Measurements from ENCODE around the gene DRC7. TPM values are rescaled to one million over a fixed set of nuclear protein-coding genes. Genes with fewer than 3 reads are reported as not detected.

The DRC7 gene
- total and polyA plus RNA-seq, 9 of the 15 experiments (the other 6 are each of a cell fraction or from before 2014, with no cell fraction given), result 0.04 to 0.33 (median 0.12) TPM; not detected in 3

GRCh38 chr16:57658130-57658877, 36.3 kb upstream of the DRC7 start:
- in situ Hi-C loops (cut with MboI), result no loop called here
- H2AFZ ChIP-seq (ENCODE audit: low read depth, low read length), result no peak overlapping the region
- no TSS peak for BruUV-seq (replicated peaks)
- DNase-seq (ENCODE audit: extremely low read depth in 1 of 4, low spot score in 3 of 4) (no peak), ATAC-seq (no peak), FAIRE-seq (peak; percentile 56)
- ChIA-PET POLR2A (no interaction called here), CTCF (ENCODE audit: low intra/inter-chr PET ratio) (no interaction called here)
- H3K36me3 ChIP-seq (ENCODE audit: control insufficient read depth, insufficient read depth, low read length), result no peaks in the 10 kb centered on the region
- no peaks in the 10 kb centered on the region for H4K20me1 ChIP-seq (replicated peaks; ENCODE audit: control insufficient read depth, insufficient read depth, low read length)
- no peaks in the 10 kb centered on the region for H3K9me1 ChIP-seq (ENCODE audit: control insufficient read depth, insufficient read depth, low read length)
- H3K4me2 ChIP-seq (ENCODE audit: insufficient read depth, low read length), result no peak overlapping the region
- H3K9ac ChIP-seq (ENCODE audit: insufficient read depth in 1 of 2, low read depth in 2 of 2, low read length in 2 of 2), result 0 out of 4 replicates have a peak overlapping the region, but pooled peaks of 1 of the 2 experiments have one; percentile 36
- H3K27ac ChIP-seq (ENCODE audit: extremely low read depth, low read depth, low read length), result no peak overlapping the region
- intact Hi-C loops (cut with micrococcal nuclease), result loop anchor here (10.0 kb wide), 1 partner anchor 206 kb away; no protein-coding TSS in a partner anchor
- 18% methylated on average over 10 of the region's 10 CpGs for WGBS (ENCODE audit: insufficient coverage, low coverage, missing lambda C conversion rate)
- no peaks in the 10 kb centered on the region for H3K79me2 ChIP-seq (ENCODE audit: control insufficient read depth, insufficient read depth, low read length)
- peaks cover 3 to 5% of the 10 kb centered on the region in 2 experiments; a peak in 1 of 5 replicates for H3K27me3 ChIP-seq (ENCODE audit: control insufficient read depth in 2 of 2, insufficient read depth in 2 of 2, low read length in 2 of 2)
- no peaks in the 10 kb centered on the region for H3K9me3 ChIP-seq (replicated peaks; ENCODE audit: control insufficient read depth, insufficient read depth, low read depth, low read length)
- peaks cover 0 to 15% of the 10 kb centered on the region in 2 experiments; a peak in 1 of 5 replicates for H3K4me1 ChIP-seq (replicated peaks in 1 of 2; ENCODE audit: control insufficient read depth in 2 of 2, insufficient read depth in 2 of 2, low read length in 2 of 2)
- no peak overlapping the region for H3K4me3 ChIP-seq
- peak in 1 of 2 experiments; percentile 58; a peak in 2 of 4 replicates for TF ChIP-seq RCOR1 (IDR thresholded peaks at IDR 0.05; ENCODE audit: borderline replicate concordance in 1 of 2, low read depth in 2 of 2, low read length in 2 of 2)
- peak; percentile 95 for TF ChIP-seq BCOR (IDR thresholded peaks at IDR 0.05)
- no peak for TF ChIP-seq RFX1 (IDR thresholded peaks at IDR 0.05)
- TF ChIP-seq EP300 (IDR thresholded peaks at IDR 0.05; ENCODE audit: low read length), result no peak
- no peak for TF ChIP-seq KDM4B (IDR thresholded peaks at IDR 0.05; ENCODE audit: borderline replicate concordance in 2 of 2, low read depth in 1 of 2)
- TF ChIP-seq RBM25 (IDR thresholded peaks at IDR 0.05; ENCODE audit: low read depth, low read length, severe bottlenecking), result peak; percentile 94
- no peak for TF ChIP-seq SMAD2 (IDR thresholded peaks at IDR 0.05; ENCODE audit: low read depth, low read length)
- no peak for TF ChIP-seq KLF16 (IDR thresholded peaks at IDR 0.05)
- TF ChIP-seq ETV1 (tag; conservative IDR thresholded peaks at IDR 0.05; ENCODE audit: low read depth), result peak; percentile 71
- no peak for TF ChIP-seq CREM (IDR thresholded peaks at IDR 0.05; ENCODE audit: low read depth)
- no peak for TF ChIP-seq FIP1L1 (IDR thresholded peaks at IDR 0.05; ENCODE audit: low read depth, low read length, poor library complexity, severe bottlenecking)
- TF ChIP-seq TAF1 (IDR thresholded peaks at IDR 0.05; ENCODE audit: control insufficient read depth, extremely low read depth, insufficient read depth, low read length, severe bottlenecking), result no peak
- TF ChIP-seq HDAC2 (IDR thresholded peaks at IDR 0.05), result peak; percentile 70; the same call in 1 of the 2 replicates
- TF ChIP-seq TRIM28 (IDR thresholded peaks at IDR 0.05), result no peak
- no peak for TF ChIP-seq MEF2D (tag; conservative IDR thresholded peaks at IDR 0.05; ENCODE audit: low read depth)
- TF ChIP-seq ZFP36 (IDR thresholded peaks at IDR 0.05; ENCODE audit: low read depth, low read length, partially characterized antibody), result peak; percentile 88
- TF ChIP-seq ZBTB7A (IDR thresholded peaks at IDR 0.05; ENCODE audit: borderline replicate concordance, control insufficient read depth, low read depth, low read length), result no peak
- TF ChIP-seq ELF2 (CRISPR knock-in tag; IDR thresholded peaks at IDR 0.05), result no peak
- peak; percentile 83 for TF ChIP-seq ADNP (tag; IDR thresholded peaks at IDR 0.05)
- TF ChIP-seq CHCHD3 (CRISPR knock-in tag; IDR thresholded peaks at IDR 0.05), result no peak
- no peak for TF ChIP-seq FOSL1 (tag; conservative IDR thresholded peaks at IDR 0.05)
- TF ChIP-seq NONO (IDR thresholded peaks at IDR 0.05; ENCODE audit: low read depth in 2 of 2, low read length in 1 of 2), result no peak
- peak; percentile 67 to 80 for TF ChIP-seq KDM1A (IDR thresholded peaks at IDR 0.05)
- peak; percentile 70 for TF ChIP-seq BRD9 (IDR thresholded peaks at IDR 0.05; ENCODE audit: low read depth, partially characterized antibody)
- TF ChIP-seq SMARCA5 (IDR thresholded peaks at IDR 0.05), result peak; percentile 79; the same call in 1 of the 2 replicates
